SU-DHL-6 (cell line): Measurements from ENCODE around the gene EEFSEC.

Experiments
- H2AFZ ChIP-seq: fragments of 200-600 bp; sonication (generic); 2 replicates; pipeline ENCODE4 v1.6.1; 2014; ENCODE audit warnings: low read depth, mild to moderate bottlenecking, moderate library complexity, mixed read lengths, antibody characterized with exemption, low read length; ENCODE audit not compliant: severe bottlenecking
- H3F3A ChIP-seq: fragments of 200-600 bp; shearing (Covaris generic); 2 replicates; pipeline ENCODE4 v1.6.0; 2016; ENCODE audit warnings: antibody characterized with exemption, mild to moderate bottlenecking; ENCODE audit not compliant: insufficient read depth
- H3K27ac ChIP-seq: fragments of 200-600 bp; sonication (generic); 2 replicates; pipeline ENCODE4 v1.5.1; 2016; ENCODE audit warnings: low read depth, mild to moderate bottlenecking, low read length, moderate library complexity, mixed read lengths
- H3K27me3 ChIP-seq: fragments of 200-600 bp; sonication (generic), shearing (Covaris generic); 2 replicates; pipeline ENCODE4 v1.6.0; 2014; ENCODE audit warnings: mild to moderate bottlenecking, low read length
- H3K36me3 ChIP-seq: fragments of 200-600 bp; sonication (generic); 2 replicates; pipeline ENCODE4 v1.6.1; 2014; ENCODE audit warnings: mild to moderate bottlenecking, low read length, mixed read lengths
- H3K4me2 ChIP-seq: fragments of 300-600, 200-600 bp; shearing (Covaris generic), sonication (generic); 2 replicates; pipeline ENCODE4 v1.6.0; 2014; ENCODE audit warnings: low read length, low read depth, mild to moderate bottlenecking; ENCODE audit not compliant: poor library complexity, severe bottlenecking
- H3K4me3 ChIP-seq: fragments of 200-600 bp; sonication (generic); 2 replicates; pipeline ENCODE4 v1.5.1; 2014; ENCODE audit warnings: antibody characterized with exemption, low read length, mild to moderate bottlenecking, mixed read lengths; ENCODE audit not compliant: insufficient read depth, poor library complexity, severe bottlenecking
- H3K79me2 ChIP-seq: fragments of 200-600 bp; sonication (generic); 2 replicates; pipeline ENCODE4 v1.6.1; 2014; ENCODE audit warnings: mild to moderate bottlenecking, low read length, moderate library complexity; ENCODE audit not compliant: insufficient read depth
- H3K9ac ChIP-seq: fragments of 200-600 bp; sonication (generic); 2 replicates; pipeline ENCODE4 v1.7.0; 2014; ENCODE audit warnings: mild to moderate bottlenecking, low read length
- H3K9me2 ChIP-seq: fragments of 200-600 bp; sonication (generic); replicated peaks from 2 replicates; pipeline ENCODE4 v1.6.1; 2014; ENCODE audit warnings: low read length; ENCODE audit not compliant: insufficient read depth
- H3K9me3 ChIP-seq: fragments of 200-600 bp; sonication (generic); 2 replicates; pipeline ENCODE4 v1.6.1; 2014; ENCODE audit warnings: low read length, mixed read lengths; ENCODE audit not compliant: insufficient read depth
- H4K20me1 ChIP-seq: fragments of 200-600 bp; sonication (generic); 2 replicates; pipeline ENCODE4 v1.6.1; 2014; ENCODE audit warnings: low read depth, mild to moderate bottlenecking, antibody characterized with exemption, low read length, moderate library complexity, mixed read lengths
- CTCF ChIP-seq: fragments of 200-600 bp; sonication (generic); IDR thresholded peaks from one replicate; pipeline ENCODE4 v1.5.1; 2017; ENCODE audit warnings: antibody characterized with exemption, mild to moderate bottlenecking, low read length, moderate library complexity; ENCODE audit not compliant: insufficient read depth, poor library complexity, severe bottlenecking
- EZH2phosphoT487 ChIP-seq: fragments of 200-600 bp; sonication (generic), shearing (Covaris generic); conservative IDR thresholded peaks from 2 replicates; pipeline ENCODE4 v1.6.1; 2018; ENCODE audit warnings: mild to moderate bottlenecking, antibody characterized with exemption, low read length, moderate library complexity, mixed read lengths

Gene EEFSEC

GRCh38 chr3:128334766-128335165 is 181.5 kb downstream of the EEFSEC start:
- Histone ChIP-seq H3K27me3 (no peaks in the 10 kb centered on the region), H3F3A (no peaks in the 10 kb centered on the region), H3K9me2 (no peaks in the 10 kb centered on the region), H3K79me2 (no peaks in the 10 kb centered on the region), H3K27ac (no peak overlapping the region), H4K20me1 (no peaks in the 10 kb centered on the region), H3K36me3 (no peaks in the 10 kb centered on the region), H3K4me2 (no peak overlapping the region), H3K9me3 (no peaks in the 10 kb centered on the region), H3K9ac (no peak overlapping the region), H2AFZ (no peak overlapping the region), H3K4me3 (no peak overlapping the region)
- TF ChIP-seq CTCF (no peak), EZH2phosphoT487 (no peak)

GRCh38 chr3:128335621-128336296 is 182.5 kb downstream of the EEFSEC start:
- Histone ChIP-seq H2AFZ (no peak overlapping the region), H3K4me2 (no peak overlapping the region), H3K27ac (no peak overlapping the region), H4K20me1 (no peaks in the 10 kb centered on the region), H3K9me2 (no peaks in the 10 kb centered on the region), H3K9me3 (no peaks in the 10 kb centered on the region), H3K79me2 (no peaks in the 10 kb centered on the region), H3K9ac (no peak overlapping the region), H3K27me3 (no peaks in the 10 kb centered on the region), H3K36me3 (no peaks in the 10 kb centered on the region), H3K4me3 (no peak overlapping the region), H3F3A (no peaks in the 10 kb centered on the region)
- TF ChIP-seq EZH2phosphoT487 (no peak), CTCF (no peak)

GRCh38 chr3:128336337-128337156 is 183.3 kb downstream of the EEFSEC start:
- no peak overlapping the region for H3K4me2 ChIP-seq
- TF ChIP-seq EZH2phosphoT487 (no peak), CTCF (no peak)
- no peaks in the 10 kb centered on the region for H3K9me3 ChIP-seq
- H3K9me2 ChIP-seq = no peaks in the 10 kb centered on the region
- no peak overlapping the region for H3K27ac ChIP-seq
- no peak overlapping the region for H3K9ac ChIP-seq
- H3K27me3 ChIP-seq = no peaks in the 10 kb centered on the region
- H3K36me3 ChIP-seq = no peaks in the 10 kb centered on the region
- no peaks in the 10 kb centered on the region for H4K20me1 ChIP-seq
- no peaks in the 10 kb centered on the region for H3F3A ChIP-seq
- H3K79me2 ChIP-seq = no peaks in the 10 kb centered on the region
- no peak overlapping the region for H3K4me3 ChIP-seq
- H2AFZ ChIP-seq = no peak overlapping the region
